T-helper 1 cell treated with Interleukin-12 subunit alpha and Interleukin-12 subunit beta and Interleukin-4 antibody, amounts not matched to agents 30 μg/mL and 1 μg/mL, for 36 hours (primary cell): Measurements from ENCODE around the gene CYP4F22.
"Not testable (repeated sequence)": the region's sequence is repeated elsewhere in the genome, so short reads cannot be mapped to it uniquely, and the experiment has no call there.

Source experiments
- H3K27ac Mint-ChIP-seq: one replicate; pipeline ENCODE4 v1.8.0; 2021; ENCODE audit warnings: mild to moderate bottlenecking, mixed read lengths
- H3K27me3 Mint-ChIP-seq: one replicate; pipeline ENCODE4 v1.8.0; 2021; ENCODE audit warnings: low read depth, mixed read lengths
- H3K36me3 Mint-ChIP-seq: one replicate; pipeline ENCODE4 v1.8.0; 2021; ENCODE audit warnings: low read depth, mixed read lengths
- H3K4me1 Mint-ChIP-seq: one replicate; pipeline ENCODE4 v1.8.0; 2021; ENCODE audit warnings: low read depth, mixed read lengths
- H3K4me3 Mint-ChIP-seq: one replicate; pipeline ENCODE4 v1.8.0; 2021; ENCODE audit warnings: mild to moderate bottlenecking, moderate library complexity, mixed read lengths
- H3K9me3 Mint-ChIP-seq: one replicate; pipeline ENCODE4 v1.8.0; 2021; ENCODE audit warnings: mixed read lengths

The CYP4F22 gene

GRCh38 chr19:15508035-15508710 is at the start of gene CYP4F22:
Gene CYP4F22 (plus strand): TSS chr19:15508525. CDS start chr19:15525337, 16,812 bp downstream.
- Mint-ChIP-seq H3K4me1 (peaks cover 11% of the 10 kb centered on the region), H3K9me3 (no peaks in the 10 kb centered on the region), H3K4me3 (peak within 1 kb of the TSS; percentile 73), H3K27me3 (peaks cover 47% of the 10 kb centered on the region), H3K36me3 (peaks cover 2% of the 10 kb centered on the region), H3K27ac (no peak within 1 kb of the TSS)

- peaks cover 28% of the 10 kb centered on the region for H3K4me1 Mint-ChIP-seq
- no peaks in the 10 kb centered on the region for H3K27me3 Mint-ChIP-seq
- peak overlapping the region; percentile 62 for H3K27ac Mint-ChIP-seq
- H3K9me3 Mint-ChIP-seq = no peaks in the 10 kb centered on the region
- peaks cover 48% of the 10 kb centered on the region for H3K36me3 Mint-ChIP-seq
- H3K4me3 Mint-ChIP-seq = peak overlapping the region; percentile 91
Observed at GRCh38 chr19:15461694-15462093, 46.6 kb upstream of the CYP4F22 start.

GRCh38 chr19:15463861-15464371 is 44.4 kb upstream of the CYP4F22 start:
- peaks cover 5% of the 10 kb centered on the region for H3K27me3 Mint-ChIP-seq
- peak overlapping the region; percentile 91 for H3K27ac Mint-ChIP-seq
- peaks cover 44% of the 10 kb centered on the region for H3K4me1 Mint-ChIP-seq
- peaks cover 5% of the 10 kb centered on the region for H3K9me3 Mint-ChIP-seq
- H3K4me3 Mint-ChIP-seq = peak overlapping the region; percentile 91
- peaks cover 49% of the 10 kb centered on the region for H3K36me3 Mint-ChIP-seq

- peaks cover 5% of the 10 kb centered on the region for H3K9me3 Mint-ChIP-seq
- H3K36me3 Mint-ChIP-seq = peaks cover 49% of the 10 kb centered on the region
- H3K27me3 Mint-ChIP-seq = peaks cover 9% of the 10 kb centered on the region
- peak within 1 kb of the TSS; percentile 91 for H3K4me3 Mint-ChIP-seq
- peaks cover 49% of the 10 kb centered on the region for H3K4me1 Mint-ChIP-seq
- H3K27ac Mint-ChIP-seq = peak within 1 kb of the TSS; percentile 91
Observed at GRCh38 chr19:15464394-15465385, 43.6 kb upstream of the CYP4F22 start, which contains the start of gene RASAL3. Gene RASAL3 (minus strand): TSS chr19:15464544. CDS start chr19:15464358, 186 bp downstream.

GRCh38 chr19:15466851-15467733 is 41.2 kb upstream of the CYP4F22 start:
- H3K27ac Mint-ChIP-seq = peak overlapping the region; percentile 96
- peaks cover 45% of the 10 kb centered on the region for H3K4me1 Mint-ChIP-seq
- peak overlapping the region; percentile 76 for H3K4me3 Mint-ChIP-seq
- H3K36me3 Mint-ChIP-seq = peaks cover 37% of the 10 kb centered on the region
- peaks cover 13% of the 10 kb centered on the region for H3K27me3 Mint-ChIP-seq
- peaks cover 5% of the 10 kb centered on the region for H3K9me3 Mint-ChIP-seq

- Mint-ChIP-seq H3K27ac (peak overlapping the region; percentile 75), H3K4me1 (peaks cover 41% of the 10 kb centered on the region), H3K9me3 (peaks cover 5% of the 10 kb centered on the region), H3K4me3 (peak overlapping the region; percentile 62), H3K27me3 (peaks cover 15% of the 10 kb centered on the region), H3K36me3 (peaks cover 33% of the 10 kb centered on the region)
Observed at GRCh38 chr19:15467734-15468214, 40.6 kb upstream of the CYP4F22 start.

GRCh38 chr19:15468675-15469512 is 39.4 kb upstream of the CYP4F22 start:
- Mint-ChIP-seq H3K36me3 (peaks cover 24% of the 10 kb centered on the region), H3K4me3 (peak overlapping the region; percentile 78), H3K27me3 (peaks cover 17% of the 10 kb centered on the region), H3K27ac (peak overlapping the region; percentile 75), H3K9me3 (peaks cover 5% of the 10 kb centered on the region), H3K4me1 (peaks cover 43% of the 10 kb centered on the region)

GRCh38 chr19:15469513-15470297 is 38.6 kb upstream of the CYP4F22 start:
- Mint-ChIP-seq H3K27me3 (peaks cover 17% of the 10 kb centered on the region), H3K27ac (peak overlapping the region; percentile 75), H3K36me3 (peaks cover 23% of the 10 kb centered on the region), H3K9me3 (peaks cover 5% of the 10 kb centered on the region), H3K4me3 (peak overlapping the region; percentile 78), H3K4me1 (peaks cover 40% of the 10 kb centered on the region)

- peaks cover 5% of the 10 kb centered on the region for H3K9me3 Mint-ChIP-seq
- H3K27me3 Mint-ChIP-seq = peaks cover 17% of the 10 kb centered on the region
- H3K4me3 Mint-ChIP-seq = no peak overlapping the region
- H3K27ac Mint-ChIP-seq = no peak overlapping the region
- peaks cover 34% of the 10 kb centered on the region for H3K4me1 Mint-ChIP-seq
- H3K36me3 Mint-ChIP-seq = peaks cover 19% of the 10 kb centered on the region
Observed at GRCh38 chr19:15471639-15472101, 36.7 kb upstream of the CYP4F22 start.

GRCh38 chr19:15473821-15474220 is 34.5 kb upstream of the CYP4F22 start:
- H3K4me3 Mint-ChIP-seq, H3K27ac Mint-ChIP-seq, H3K9me3 Mint-ChIP-seq: not testable (repeated sequence)
- Mint-ChIP-seq H3K27me3 (peaks cover 13% of the 10 kb centered on the region), H3K36me3 (peaks cover 10% of the 10 kb centered on the region), H3K4me1 (peaks cover 18% of the 10 kb centered on the region)

GRCh38 chr19:15475169-15475568 is 33.2 kb upstream of the CYP4F22 start:
- no peaks in the 10 kb centered on the region for H3K9me3 Mint-ChIP-seq
- H3K36me3 Mint-ChIP-seq = peaks cover 3% of the 10 kb centered on the region
- peaks cover 11% of the 10 kb centered on the region for H3K4me1 Mint-ChIP-seq
- no peak overlapping the region for H3K27ac Mint-ChIP-seq
- no peak overlapping the region for H3K4me3 Mint-ChIP-seq
- H3K27me3 Mint-ChIP-seq = peaks cover 4% of the 10 kb centered on the region

GRCh38 chr19:15475611-15476010 is 32.7 kb upstream of the CYP4F22 start:
- Mint-ChIP-seq H3K4me1 (peaks cover 11% of the 10 kb centered on the region), H3K27ac (no peak overlapping the region), H3K27me3 (peaks cover 4% of the 10 kb centered on the region), H3K36me3 (peaks cover 3% of the 10 kb centered on the region), H3K9me3 (no peaks in the 10 kb centered on the region), H3K4me3 (no peak overlapping the region)
